ENCODE measurements around the gene PTPRJ. TPM values are rescaled to one million over a fixed set of nuclear protein-coding genes. Genes with fewer than 3 reads are reported as not detected.

Gene PTPRJ
- total and polyA plus RNA-seq, 2 experiments from 2014 or later = 4.5 to 9.5 TPM

DNA sequence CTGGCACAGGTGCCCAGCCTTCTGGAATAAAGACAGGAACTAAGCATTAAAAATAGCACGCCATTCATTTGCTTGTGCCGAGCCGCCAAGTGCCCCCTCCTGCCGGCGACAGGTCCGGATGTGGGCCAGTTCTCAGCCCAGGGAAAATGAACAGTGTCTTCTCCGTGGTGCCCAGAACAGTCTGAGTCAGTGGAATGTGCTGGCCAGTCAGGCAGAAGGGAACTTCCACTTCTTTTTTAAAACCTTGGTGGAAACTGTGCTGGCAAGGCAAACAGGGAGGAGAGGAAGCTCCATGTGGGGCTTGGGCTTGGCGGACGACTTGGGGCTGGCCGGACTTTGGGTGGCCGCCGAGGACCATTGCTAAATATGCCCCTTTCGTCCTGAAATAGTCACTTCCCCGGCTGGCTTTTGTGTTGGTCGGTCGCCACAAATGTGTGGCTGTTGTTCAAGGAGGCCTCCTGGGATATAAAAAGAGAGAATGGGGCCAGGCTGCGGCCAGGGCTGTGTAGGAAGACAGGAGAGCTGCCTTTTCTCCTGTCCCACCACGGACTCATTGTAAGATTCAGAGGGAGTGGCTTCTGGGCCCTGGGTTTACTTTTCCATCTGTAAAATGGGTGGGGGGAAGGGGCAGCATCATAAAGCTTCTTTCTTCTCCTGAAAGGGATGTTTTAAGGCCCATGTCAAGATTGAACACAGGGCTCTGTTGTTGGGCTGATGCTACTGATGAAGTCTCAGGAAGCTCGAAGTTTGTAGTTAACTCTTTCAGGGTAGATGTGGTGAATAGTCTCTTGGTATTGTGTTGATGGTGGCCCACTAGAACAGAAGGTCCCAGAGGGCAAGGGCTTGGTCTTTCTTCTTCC lies 101.0 kb downstream of the PTPRJ start:
- peak overlapping the region; percentile 57 for H3K4me2 ChIP-seq (ENCODE audit: unreplicated experiment)
- H3K4me1 ChIP-seq (ENCODE audit: insufficient read depth) = peaks cover 14% of the 10 kb centered on the region
- H3K4me3 ChIP-seq = peak overlapping the region; percentile 34
- H3K79me2 ChIP-seq (ENCODE audit: insufficient read depth) = peaks cover 78% of the 10 kb centered on the region
- peaks cover 23% of the 10 kb centered on the region for H3F3A ChIP-seq (ENCODE audit: insufficient read depth)
- TF ChIP-seq EZH2 (IDR thresholded peaks at IDR 0.05; ENCODE audit: insufficient read depth, poor library complexity, severe bottlenecking) = no peak
- peak overlapping the region; percentile 72 for H3K27ac ChIP-seq
- H3K9ac ChIP-seq = peak overlapping the region; percentile 46
- peak; percentile 92 for DNase-seq
- no peaks in the 10 kb centered on the region for H3K36me3 ChIP-seq (ENCODE audit: low read depth)
- H3K27me3 ChIP-seq (replicated peaks; ENCODE audit: insufficient read depth) = no peaks in the 10 kb centered on the region
- peak overlapping the region; percentile 53 for H2AFZ ChIP-seq
- in situ Hi-C loops (cut with MboI) = no loop called here
- WGBS, 2 experiments (ENCODE audit: low coverage in 1 of 2, low lambda C conversion rate in 2 of 2, missing lambda C conversion rate in 2 of 2) = 3 to 6% methylated on average over 19 of the region's 19 CpGs
- no peaks in the 10 kb centered on the region for H3K9me2 ChIP-seq (ENCODE audit: insufficient read depth)
- no peaks in the 10 kb centered on the region for H3K9me3 ChIP-seq (ENCODE audit: low read depth)
- no peaks in the 10 kb centered on the region for H4K20me1 ChIP-seq (ENCODE audit: insufficient read depth)

DNA sequence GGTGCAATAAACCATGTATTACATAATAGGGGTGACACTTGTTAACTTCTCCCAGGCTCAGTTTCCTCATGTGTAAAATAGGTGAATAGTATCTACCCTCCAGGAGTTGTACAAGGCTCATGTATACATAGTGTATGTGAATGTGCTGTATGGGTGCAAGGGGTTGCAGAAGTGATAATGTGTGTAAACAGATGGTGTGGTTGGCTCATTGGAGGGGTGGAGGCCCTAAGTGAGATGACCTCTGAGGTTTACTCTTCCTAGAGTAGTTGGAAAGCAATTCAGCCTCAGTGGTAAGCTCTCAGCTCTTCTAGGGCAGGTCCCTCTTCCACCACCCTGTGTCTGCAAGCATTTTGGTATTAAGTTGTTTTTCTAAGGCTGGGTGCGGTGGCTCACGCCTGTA lies 102.4 kb downstream of the PTPRJ start:
- no peak for TF ChIP-seq EZH2 (IDR thresholded peaks at IDR 0.05; ENCODE audit: insufficient read depth, poor library complexity, severe bottlenecking)
- no peak for TF ChIP-seq EZH2phosphoT487 (IDR thresholded peaks at IDR 0.05; ENCODE audit: insufficient read depth, low read depth)
- no peak overlapping the region for H3K4me3 ChIP-seq
- H3K27me3 ChIP-seq (replicated peaks; ENCODE audit: insufficient read depth) = no peaks in the 10 kb centered on the region
- no peak overlapping the region for H3K4me2 ChIP-seq (ENCODE audit: unreplicated experiment)
- H4K20me1 ChIP-seq (ENCODE audit: insufficient read depth) = no peaks in the 10 kb centered on the region
- no peaks in the 10 kb centered on the region for H3K9me2 ChIP-seq (ENCODE audit: insufficient read depth)
- peaks cover 76% of the 10 kb centered on the region for H3K79me2 ChIP-seq (ENCODE audit: insufficient read depth)
- in situ Hi-C loops (cut with MboI) = no loop called here
- H3K4me1 ChIP-seq (ENCODE audit: insufficient read depth) = peaks cover 14% of the 10 kb centered on the region
- no peaks in the 10 kb centered on the region for H3K36me3 ChIP-seq (ENCODE audit: low read depth)
- no peak overlapping the region for H2AFZ ChIP-seq
- no peaks in the 10 kb centered on the region for H3K9me3 ChIP-seq (ENCODE audit: low read depth)
- no peak overlapping the region for H3K9ac ChIP-seq
- no peak for DNase-seq
- H3K27ac ChIP-seq = no peak overlapping the region
- peaks cover 23% of the 10 kb centered on the region for H3F3A ChIP-seq (ENCODE audit: insufficient read depth)
- WGBS, 2 experiments (ENCODE audit: low coverage in 1 of 2, low lambda C conversion rate in 2 of 2, missing lambda C conversion rate in 2 of 2) = 95 to 100% methylated on average over 2 of the region's 2 CpGs

DNA sequence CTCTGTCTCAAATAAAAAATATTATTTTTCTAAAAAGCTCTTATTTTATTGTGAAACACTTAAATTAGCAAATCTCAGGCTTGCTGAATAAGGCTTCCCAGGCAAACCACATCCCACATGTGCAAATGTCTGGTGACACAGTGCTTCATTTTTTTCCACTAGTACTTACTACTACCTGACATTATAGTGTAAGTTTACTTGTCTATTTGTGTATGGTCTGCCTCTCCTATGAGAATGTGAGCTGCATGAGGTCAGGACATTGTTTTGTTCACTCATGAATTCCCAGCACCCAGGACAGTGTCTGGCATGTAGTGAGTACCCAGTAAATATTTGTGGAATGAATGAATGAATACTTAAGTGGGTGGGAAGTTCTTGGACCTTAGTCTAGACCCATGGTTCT lies 103.1 kb downstream of the PTPRJ start:
- peaks cover 74% of the 10 kb centered on the region for H3K79me2 ChIP-seq (ENCODE audit: insufficient read depth)
- H4K20me1 ChIP-seq (ENCODE audit: insufficient read depth) = no peaks in the 10 kb centered on the region
- H3K4me2 ChIP-seq (ENCODE audit: unreplicated experiment) = no peak overlapping the region
- H2AFZ ChIP-seq = no peak overlapping the region
- H3K27me3 ChIP-seq (replicated peaks; ENCODE audit: insufficient read depth) = no peaks in the 10 kb centered on the region
- H3K4me3 ChIP-seq = no peak overlapping the region
- peaks cover 14% of the 10 kb centered on the region for H3K4me1 ChIP-seq (ENCODE audit: insufficient read depth)
- H3K27ac ChIP-seq = no peak overlapping the region
- peaks cover 23% of the 10 kb centered on the region for H3F3A ChIP-seq (ENCODE audit: insufficient read depth)
- H3K9me2 ChIP-seq (ENCODE audit: insufficient read depth) = no peaks in the 10 kb centered on the region
- no peak for TF ChIP-seq EZH2 (IDR thresholded peaks at IDR 0.05; ENCODE audit: insufficient read depth, poor library complexity, severe bottlenecking)
- no peak for TF ChIP-seq EZH2phosphoT487 (IDR thresholded peaks at IDR 0.05; ENCODE audit: insufficient read depth, low read depth)
- no peaks in the 10 kb centered on the region for H3K9me3 ChIP-seq (ENCODE audit: low read depth)
- in situ Hi-C loops (cut with MboI) = no loop called here
- no peak overlapping the region for H3K9ac ChIP-seq
- peak; percentile 53 for DNase-seq
- no peaks in the 10 kb centered on the region for H3K36me3 ChIP-seq (ENCODE audit: low read depth)

DNA sequence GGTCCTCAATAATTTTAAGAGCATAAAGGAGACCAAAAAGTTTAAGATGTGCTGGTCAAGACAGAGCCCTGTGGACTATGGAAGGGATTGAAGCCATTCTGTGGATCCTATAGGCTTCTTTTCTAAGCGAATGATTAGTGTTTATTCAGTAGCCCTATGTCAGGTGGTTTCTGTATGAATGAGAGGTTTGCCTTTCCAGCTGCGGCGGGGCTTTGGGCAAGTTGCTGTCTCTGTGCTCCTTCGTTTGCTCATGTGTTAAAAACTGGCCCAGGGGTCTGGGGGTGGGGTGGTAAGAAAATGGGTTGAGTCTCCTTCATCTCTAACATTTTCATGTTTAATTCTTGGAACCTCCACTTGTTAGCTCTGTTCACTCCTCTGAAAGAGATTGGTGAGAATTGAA lies 105.3 kb downstream of the PTPRJ start:
- 100% methylated on average over 4 of the region's 4 CpGs for WGBS, 2 experiments (ENCODE audit: low coverage in 1 of 2, low lambda C conversion rate in 2 of 2, missing lambda C conversion rate in 2 of 2)
- in situ Hi-C loops (cut with MboI) = no loop called here

More for the DNA sequence above, 105.3 kb downstream of the PTPRJ start:
- Histone ChIP-seq H3K4me3 (no peak overlapping the region), H3K4me2 (ENCODE audit: unreplicated experiment) (no peak overlapping the region), H3K79me2 (ENCODE audit: insufficient read depth) (peaks cover 67% of the 10 kb centered on the region), H3K27ac (no peak overlapping the region), H3K9ac (no peak overlapping the region), H3K9me3 (ENCODE audit: low read depth) (no peaks in the 10 kb centered on the region), H3K27me3 (replicated peaks; ENCODE audit: insufficient read depth) (no peaks in the 10 kb centered on the region), H3F3A (ENCODE audit: insufficient read depth) (peaks cover 22% of the 10 kb centered on the region), H4K20me1 (ENCODE audit: insufficient read depth) (no peaks in the 10 kb centered on the region; the same call in 1 of the 2 replicates), H3K4me1 (ENCODE audit: insufficient read depth) (peaks cover 13% of the 10 kb centered on the region), H2AFZ (no peak overlapping the region), H3K36me3 (ENCODE audit: low read depth) (no peaks in the 10 kb centered on the region), H3K9me2 (ENCODE audit: insufficient read depth) (no peaks in the 10 kb centered on the region)
- DNase-seq = no peak
- TF ChIP-seq EZH2phosphoT487 (IDR thresholded peaks at IDR 0.05; ENCODE audit: insufficient read depth, low read depth) (no peak), EZH2 (IDR thresholded peaks at IDR 0.05; ENCODE audit: insufficient read depth, poor library complexity, severe bottlenecking) (no peak)
